HG02840 (cell line): ENCODE results near the gene HAGHL.
"Not testable (repeated sequence)": the region's sequence is repeated elsewhere in the genome, so short reads cannot be mapped to it uniquely, and the experiment has no call there.

Experiments used
- ATAC-seq: cut with Tn5 transposase; IDR thresholded peaks from one replicate; pipeline ENCODE4 v1.9.1; 2021; ENCODE audit warnings: mild to moderate bottlenecking, moderate library complexity, moderate number of reproducible peaks; ENCODE audit not compliant: unreplicated experiment, low FRiP score

HAGHL gene

GRCh38 chr16:686459-687260 lies 40.2 kb upstream of the HAGHL start:
- ATAC-seq, result no peak

- ATAC-seq, result no peak
Measured at GRCh38 chr16:687499-687898, 39.4 kb upstream of the HAGHL start.

GRCh38 chr16:689175-689897 lies 37.6 kb upstream of the HAGHL start:
- ATAC-seq, result no peak

GRCh38 chr16:691242-691641 lies 35.7 kb upstream of the HAGHL start:
- not testable (repeated sequence) for ATAC-seq

- no peak for ATAC-seq
Measured at GRCh38 chr16:692356-693108, 34.4 kb upstream of the HAGHL start.

GRCh38 chr16:693364-693763 lies 33.5 kb upstream of the HAGHL start:
- no peak for ATAC-seq

GRCh38 chr16:693766-694165 lies 33.1 kb upstream of the HAGHL start:
- no peak for ATAC-seq

- ATAC-seq, result no peak
Measured at GRCh38 chr16:694187-694862, 32.6 kb upstream of the HAGHL start.

- ATAC-seq, result no peak
Measured at GRCh38 chr16:694863-695354, 32.0 kb upstream of the HAGHL start.

- ATAC-seq, result no peak
Measured at GRCh38 chr16:695355-696089, 31.4 kb upstream of the HAGHL start.

- ATAC-seq, result no peak
Measured at GRCh38 chr16:698911-699671, 27.8 kb upstream of the HAGHL start.

GRCh38 chr16:700684-701584 lies 26.0 kb upstream of the HAGHL start:
- ATAC-seq, result no peak

GRCh38 chr16:702341-702740 lies 24.6 kb upstream of the HAGHL start:
- ATAC-seq, result no peak

- ATAC-seq, result no peak
Measured at GRCh38 chr16:703406-703805, 23.5 kb upstream of the HAGHL start.

GRCh38 chr16:704047-704446 lies 22.9 kb upstream of the HAGHL start:
- ATAC-seq, result no peak

GRCh38 chr16:704552-705380 lies 22.1 kb upstream of the HAGHL start:
- ATAC-seq, result no peak
